HEK293T (cell line): ENCODE results near the gene WDPCP.

Experiments
- ARNT ChIP-seq: fragments of 450-650 bp; IDR thresholded peaks from 2 replicates; pipeline ENCODE4 v1.6.1; 2017; ENCODE audit warnings: mild to moderate bottlenecking
- BHLHE40 ChIP-seq: fragments of 450-650 bp; IDR thresholded peaks from 2 replicates; pipeline ENCODE4 v1.6.1; 2016; ENCODE audit warnings: mild to moderate bottlenecking, moderate library complexity, borderline replicate concordance
- ELF4 ChIP-seq: fragments of 450-650 bp; IDR thresholded peaks from 2 replicates; pipeline ENCODE4 v1.6.1; 2017; ENCODE audit warnings: antibody characterized with exemption
- FOXA1 ChIP-seq: fragments of 450-650 bp; IDR thresholded peaks from 2 replicates; pipeline ENCODE4 v1.6.1; 2016; ENCODE audit warnings: mild to moderate bottlenecking
- FOXK2 ChIP-seq: fragments of 450-650 bp; IDR thresholded peaks from 2 replicates; pipeline ENCODE4 v1.6.1; 2016; ENCODE audit warnings: mild to moderate bottlenecking
- FOXM1 ChIP-seq: fragments of 450-650 bp; IDR thresholded peaks from 2 replicates; pipeline ENCODE4 v1.6.1; 2017; ENCODE audit warnings: mild to moderate bottlenecking, borderline replicate concordance
- L3MBTL2 ChIP-seq: fragments of 450-650 bp; conservative IDR thresholded peaks from 2 replicates; pipeline ENCODE4 v1.6.1; 2016; ENCODE audit warnings: mild to moderate bottlenecking
- NFRKB ChIP-seq: fragments of 450-650 bp; IDR thresholded peaks from 2 replicates; pipeline ENCODE4 v1.6.1; 2016; ENCODE audit warnings: mild to moderate bottlenecking, moderate library complexity
- SP1 ChIP-seq: fragments of 450-650 bp; IDR thresholded peaks from 2 replicates; pipeline ENCODE4 v1.6.1; 2017
- SUZ12 ChIP-seq: fragments of 450-650 bp; IDR thresholded peaks from 2 replicates; pipeline ENCODE4 v1.6.1; 2016; ENCODE audit warnings: mild to moderate bottlenecking
- TARDBP ChIP-seq: fragments of 450-650 bp; IDR thresholded peaks from 2 replicates; pipeline ENCODE4 v1.6.1; 2016
- ZNF384 ChIP-seq: fragments of 450-650 bp; IDR thresholded peaks from 2 replicates; pipeline ENCODE4 v1.6.1; 2016

GRCh38 chr2:63073994-63074393 lies 514.3 kb downstream of the WDPCP start:
- TF ChIP-seq ARNT: no peak
- no peak for TF ChIP-seq ELF4
- TF ChIP-seq NFRKB: no peak
- no peak for TF ChIP-seq FOXM1
- TF ChIP-seq FOXK2: no peak
- no peak for TF ChIP-seq FOXA1
- no peak for TF ChIP-seq L3MBTL2
- TF ChIP-seq ZNF384: no peak
- no peak for TF ChIP-seq SUZ12
- TF ChIP-seq BHLHE40: no peak
- no peak for TF ChIP-seq SP1
- TF ChIP-seq TARDBP: no peak
